SW480 (cell line): ENCODE data around the gene LGALS12.
"Not testable (repeated sequence)": the region's sequence is repeated elsewhere in the genome, so short reads cannot be mapped to it uniquely, and the experiment has no call there.

Experiments used
- DNase-seq: peaks from one replicate; pipeline ENCODE4 v3.0.0-alpha.2; 2016; ENCODE audit warnings: low spot score

Gene LGALS12

DNA sequence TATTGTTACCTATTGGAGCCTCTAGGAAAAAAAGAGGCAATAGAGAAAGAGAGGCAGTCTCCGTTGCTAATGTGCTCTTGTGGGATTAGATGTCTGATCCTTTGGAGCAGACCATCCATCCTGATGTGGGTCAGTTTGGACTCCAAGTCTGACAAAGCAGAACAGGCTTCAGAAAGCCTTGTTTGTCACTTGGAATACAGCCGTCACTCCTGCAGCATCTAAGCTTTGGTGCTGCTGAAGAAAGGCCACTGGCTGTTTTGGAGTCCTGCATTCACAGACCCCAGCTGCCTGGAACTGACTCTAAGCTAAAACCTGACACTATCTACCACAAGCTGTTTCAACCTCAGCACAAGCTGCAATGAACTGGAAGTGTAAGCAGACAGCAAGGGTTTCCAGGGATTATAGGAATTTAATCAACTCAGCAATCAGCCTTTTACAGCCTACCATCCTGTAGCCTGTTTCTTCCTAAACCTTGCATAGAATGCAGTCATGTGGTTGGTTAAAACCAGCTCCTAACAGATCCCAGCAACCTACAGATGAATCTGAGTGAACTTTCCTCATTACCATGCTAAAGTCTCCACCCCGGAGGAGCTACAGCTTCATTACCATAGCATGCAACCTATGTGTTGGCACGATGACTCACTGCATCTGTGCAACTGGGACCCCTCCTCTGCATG lies 27.1 kb downstream of the LGALS12 start:
- no peak for DNase-seq

GRCh38 chr11:63534076-63534475 lies 28.2 kb downstream of the LGALS12 start:
- DNase-seq = no peak

GRCh38 chr11:63534895-63535461 lies 29.1 kb downstream of the LGALS12 start:
- peak; percentile 27 for DNase-seq

- DNase-seq = no peak
Observed at GRCh38 chr11:63535734-63536133, 29.9 kb downstream of the LGALS12 start.

DNA sequence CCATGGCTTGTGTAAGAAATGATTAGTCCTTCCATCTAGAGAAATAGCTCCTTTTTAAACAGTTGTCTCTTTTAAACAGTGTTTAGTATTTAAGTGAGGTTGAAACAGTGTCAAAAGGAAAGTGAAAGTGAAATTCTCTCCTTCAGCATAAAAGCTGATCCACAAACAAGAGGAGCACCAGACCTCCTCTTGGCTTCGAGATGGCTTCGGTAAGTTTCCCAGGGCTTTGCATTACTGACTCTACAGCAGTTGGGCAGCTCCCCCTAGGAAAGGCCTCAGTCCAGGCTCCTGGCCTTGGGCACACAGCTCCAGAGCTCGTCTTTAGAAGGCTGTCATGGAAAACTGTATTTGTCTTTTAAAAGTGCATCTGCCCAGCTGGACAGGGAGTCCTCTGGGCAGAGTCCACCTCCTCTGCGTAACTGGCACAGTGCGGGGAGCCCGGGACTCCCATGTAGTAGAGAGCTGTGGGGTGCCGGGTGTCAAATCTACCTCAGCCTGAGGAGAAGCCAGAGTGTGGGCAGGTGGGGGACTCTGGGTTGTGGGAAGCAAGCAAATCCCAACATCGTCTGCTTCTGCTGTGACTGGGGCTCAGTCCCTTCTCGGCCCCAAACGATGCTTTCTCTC lies 30.9 kb downstream of the LGALS12 start, which contains the start of gene PLAAT4:
TSS of gene PLAAT4 (plus strand) at position 140 of the 624 bp plus-strand sequence. CDS start at position 201, 61 bp downstream.
- DNase-seq = peak; percentile 39

- DNase-seq = no peak
Observed at GRCh38 chr11:63537293-63538101, 31.6 kb downstream of the LGALS12 start.

GRCh38 chr11:63542506-63542905 lies 36.6 kb downstream of the LGALS12 start:
- DNase-seq = not testable (repeated sequence)

GRCh38 chr11:63543711-63544110 lies 37.8 kb downstream of the LGALS12 start:
- DNase-seq = no peak

- DNase-seq = no peak
Observed at GRCh38 chr11:63547061-63547460, 41.2 kb downstream of the LGALS12 start.

DNA sequence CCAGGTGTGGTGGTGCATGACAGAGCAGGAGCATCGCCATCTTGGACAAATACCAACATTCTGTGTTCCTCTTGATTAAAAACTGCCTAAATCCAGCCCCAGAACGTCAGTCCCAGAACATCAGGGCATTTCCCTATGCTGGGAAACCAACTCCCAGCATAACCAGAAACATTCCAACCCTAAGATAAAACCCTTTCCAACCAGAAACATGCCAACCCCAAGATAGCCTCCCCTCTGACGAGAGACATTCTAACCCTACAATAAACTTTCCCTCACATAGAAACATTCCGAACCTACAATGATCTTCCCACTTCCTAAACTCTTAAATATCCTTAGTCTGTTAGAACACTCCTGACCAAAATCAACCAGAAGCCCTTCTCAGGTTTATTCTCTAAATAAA lies 42.3 kb downstream of the LGALS12 start:
- DNase-seq = no peak

DNA sequence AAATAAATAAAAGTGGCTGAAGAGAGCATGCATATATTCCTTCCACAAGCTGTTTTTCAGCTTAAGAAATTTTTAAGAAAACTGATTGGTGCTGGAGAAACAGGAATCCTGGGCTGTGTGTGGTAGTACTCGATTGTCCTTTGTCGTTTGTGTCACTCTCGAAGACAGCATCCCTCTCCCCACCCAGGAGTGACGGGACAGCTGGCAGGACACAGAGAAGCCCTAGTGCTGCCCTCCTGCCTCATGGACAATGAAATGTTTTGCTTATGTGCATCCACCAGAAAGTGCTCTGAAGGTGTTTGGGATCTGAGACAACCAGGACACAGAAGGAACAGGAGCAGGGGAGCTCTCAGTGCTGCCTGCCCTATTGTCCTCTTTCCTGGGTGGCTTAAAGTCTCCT lies 43.5 kb downstream of the LGALS12 start:
- no peak for DNase-seq

DNA sequence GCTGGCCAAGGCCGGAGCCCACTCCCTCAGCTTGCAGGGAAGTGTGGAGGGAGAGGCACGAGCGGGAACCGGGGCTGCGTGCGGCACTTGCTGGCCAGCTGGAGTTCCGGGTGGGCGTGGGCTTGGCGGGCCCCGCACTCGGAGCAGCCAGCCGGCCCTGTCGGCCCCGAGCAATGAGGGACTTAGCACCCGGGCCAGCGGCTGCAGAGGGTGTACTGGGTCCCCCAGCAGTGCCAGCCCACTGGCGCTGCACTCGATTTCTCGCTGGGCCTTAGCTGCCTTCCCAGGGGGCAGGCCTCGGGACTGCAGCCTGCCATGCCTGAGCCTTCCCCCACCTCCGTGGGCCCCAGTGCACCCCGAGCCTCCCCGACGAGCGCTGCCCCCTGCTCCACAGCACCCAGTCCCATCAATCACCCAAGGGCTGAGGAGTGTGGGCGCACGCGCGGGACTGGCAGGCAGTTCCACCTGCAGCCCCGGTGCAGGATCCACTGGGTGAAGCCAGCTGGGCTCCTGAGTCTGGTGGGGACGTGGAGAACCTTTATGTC lies 44.3 kb downstream of the LGALS12 start:
- DNase-seq = not testable (repeated sequence)

- DNase-seq = no peak
Observed at GRCh38 chr11:63551091-63551888, 45.4 kb downstream of the LGALS12 start.

- DNase-seq = no peak
Observed at GRCh38 chr11:63551889-63552266, 46.0 kb downstream of the LGALS12 start.

- peak; percentile 36 for DNase-seq
Observed at GRCh38 chr11:63552921-63553320, 47.0 kb downstream of the LGALS12 start.

DNA sequence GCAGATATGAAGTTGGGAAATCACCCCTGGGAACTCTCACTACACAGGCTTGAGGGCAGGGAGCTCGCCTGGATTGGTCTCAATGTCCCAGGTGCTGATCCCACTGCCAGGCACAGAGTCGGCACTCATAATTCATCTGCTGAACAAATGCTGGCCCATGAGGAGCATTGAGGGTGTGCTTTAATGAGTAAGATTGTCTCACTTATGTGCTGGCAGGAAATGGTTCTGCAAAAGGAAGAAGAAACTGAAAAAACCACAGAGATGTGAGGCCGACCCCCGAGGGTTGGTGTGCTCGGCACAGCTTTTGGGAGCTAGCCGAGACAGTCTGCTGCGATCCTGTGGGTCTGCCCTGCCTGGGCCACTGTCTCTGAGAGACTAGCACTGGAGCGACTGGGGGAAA lies 47.9 kb downstream of the LGALS12 start:
- no peak for DNase-seq

GRCh38 chr11:63554877-63555223 lies 49.0 kb downstream of the LGALS12 start:
- DNase-seq = no peak

GRCh38 chr11:63556404-63557013 lies 50.6 kb downstream of the LGALS12 start:
- no peak for DNase-seq

- DNase-seq = no peak
Observed at GRCh38 chr11:63557570-63557969, 51.7 kb downstream of the LGALS12 start.

GRCh38 chr11:63558459-63559157 lies 52.7 kb downstream of the LGALS12 start:
- no peak for DNase-seq
